H1 (cell line): Measurements from ENCODE around the gene FKBP2. TPM values are rescaled to one million over a fixed set of nuclear protein-coding genes. Genes with fewer than 3 reads are reported as not detected.

Experiments
- EGR1 ChIP-seq: IDR thresholded peaks from 2 replicates; pipeline ENCODE4 v1.6.1; 2011; ENCODE audit warnings: low read depth, low read length, borderline replicate concordance
- EP300 ChIP-seq, 2 experiments: IDR thresholded peaks; 1 replicate in 1 of 2; 2 replicates in 1 of 2; pipeline ENCODE4 v1.6.1; 2011 to 2012; ENCODE audit warnings: low read depth in 2 of 2, low read length in 2 of 2, mild to moderate bottlenecking in 2 of 2, borderline replicate concordance in 1 of 2, inconsistent platforms in 1 of 2, moderate library complexity in 1 of 2
- EZH2 ChIP-seq: fragments of 200-600 bp; sonication (generic); IDR thresholded peaks from 2 replicates; pipeline ENCODE4 v1.7.1; 2012; ENCODE audit warnings: low read depth, mild to moderate bottlenecking, moderate library complexity, low read length, inconsistent platforms; ENCODE audit not compliant: severe bottlenecking
- GTF2F1 ChIP-seq: IDR thresholded peaks from 2 replicates; pipeline ENCODE4 v1.6.1; 2012; ENCODE audit warnings: low read depth, low read length, improper control_type of control experiment, borderline replicate concordance
- HDAC2 ChIP-seq, 2 experiments: fragments of 300-600 bp in 1 of 2; sonication (generic) in 1 of 2; IDR thresholded peaks; 2 replicates each; pipeline ENCODE4 v1.6.1; 2011 to 2012; ENCODE audit warnings: low read depth in 2 of 2, low read length in 2 of 2, mild to moderate bottlenecking in 2 of 2, moderate library complexity in 2 of 2, borderline replicate concordance in 1 of 2, inconsistent platforms in 1 of 2
- HDAC6 ChIP-seq: IDR thresholded peaks from one replicate; pipeline ENCODE4 v1.7.1; 2012; ENCODE audit warnings: low read depth, mild to moderate bottlenecking, inconsistent platforms, low read length, moderate library complexity
- SRF ChIP-seq: IDR thresholded peaks from 2 replicates; pipeline ENCODE4 v1.6.1; 2011; ENCODE audit warnings: mild to moderate bottlenecking, low read depth, low read length, moderate library complexity
- polyA plus RNA-seq, 7 experiments: library from polyadenylated mRNA; depleted of rRNA in 3 of 7; stranded (reverse) in 5 of 7; unstranded in 2 of 7; fragments of >200 nt in 5 of 7; fragments of 200-250 nt in 2 of 7; gene quantifications; 1 replicate in 5 of 7; 2 replicates in 1 of 7; 4 replicates in 1 of 7; pipeline versions ENCODE4 v1.2.1 to v1.2.3, GENCODE V29; 2011 to 2013; ENCODE audit warnings: missing spikeins in 2 of 7, mixed read lengths in 2 of 7
- total RNA-seq: library from RNA; stranded (reverse); fragmentation: NEBNext Ultra II Directional; extraction: Animal tissue kit (Norgen Biotek cat#: 25700); gene quantifications from 2 replicates; pipeline ENCODE4 v1.2.1, GENCODE V29; 2021
- TF ChIP-seq, protein P1 (sequence below): fragments of 300-600 bp; sonication (generic); IDR thresholded peaks from 2 replicates; pipeline ENCODE4 v1.7.1; 2012; ENCODE audit warnings: low read length, moderate library complexity, mild to moderate bottlenecking, inconsistent platforms; ENCODE audit not compliant: insufficient replicate concordance

The FKBP2 gene
- total and polyA plus RNA-seq, 2 of the 8 experiments (the other 6 are each of a cell fraction or from before 2014, with no cell fraction given): 41.7 to 52.5 TPM

DNA sequence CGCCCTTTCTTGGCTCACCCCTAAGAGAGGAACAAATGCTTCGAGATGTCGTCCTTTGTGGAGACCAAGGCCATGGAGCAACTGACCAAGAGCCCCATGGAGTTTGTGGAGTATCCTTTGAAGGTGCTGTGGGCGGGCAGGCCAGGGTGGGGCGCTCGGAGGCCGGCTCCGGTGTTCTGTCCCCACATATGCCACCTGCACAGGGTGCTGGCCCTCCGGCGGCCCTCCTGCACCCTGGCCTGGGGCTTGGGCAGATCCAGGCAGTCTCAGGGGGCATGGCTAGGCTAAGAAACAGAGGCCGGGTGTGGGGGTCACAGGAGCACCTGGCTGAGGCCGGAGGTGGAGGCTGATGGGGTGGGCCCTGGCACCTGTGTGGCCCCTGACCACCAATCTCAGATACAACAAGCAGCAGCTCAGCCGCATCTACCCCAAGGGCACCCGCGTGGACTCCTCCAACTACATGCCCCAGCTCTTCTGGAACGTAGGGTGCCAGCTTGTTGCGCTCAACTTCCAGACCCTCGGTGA lies 20.7 kb downstream of the FKBP2 start (continued):
- TF ChIP-seq, protein P1, sequence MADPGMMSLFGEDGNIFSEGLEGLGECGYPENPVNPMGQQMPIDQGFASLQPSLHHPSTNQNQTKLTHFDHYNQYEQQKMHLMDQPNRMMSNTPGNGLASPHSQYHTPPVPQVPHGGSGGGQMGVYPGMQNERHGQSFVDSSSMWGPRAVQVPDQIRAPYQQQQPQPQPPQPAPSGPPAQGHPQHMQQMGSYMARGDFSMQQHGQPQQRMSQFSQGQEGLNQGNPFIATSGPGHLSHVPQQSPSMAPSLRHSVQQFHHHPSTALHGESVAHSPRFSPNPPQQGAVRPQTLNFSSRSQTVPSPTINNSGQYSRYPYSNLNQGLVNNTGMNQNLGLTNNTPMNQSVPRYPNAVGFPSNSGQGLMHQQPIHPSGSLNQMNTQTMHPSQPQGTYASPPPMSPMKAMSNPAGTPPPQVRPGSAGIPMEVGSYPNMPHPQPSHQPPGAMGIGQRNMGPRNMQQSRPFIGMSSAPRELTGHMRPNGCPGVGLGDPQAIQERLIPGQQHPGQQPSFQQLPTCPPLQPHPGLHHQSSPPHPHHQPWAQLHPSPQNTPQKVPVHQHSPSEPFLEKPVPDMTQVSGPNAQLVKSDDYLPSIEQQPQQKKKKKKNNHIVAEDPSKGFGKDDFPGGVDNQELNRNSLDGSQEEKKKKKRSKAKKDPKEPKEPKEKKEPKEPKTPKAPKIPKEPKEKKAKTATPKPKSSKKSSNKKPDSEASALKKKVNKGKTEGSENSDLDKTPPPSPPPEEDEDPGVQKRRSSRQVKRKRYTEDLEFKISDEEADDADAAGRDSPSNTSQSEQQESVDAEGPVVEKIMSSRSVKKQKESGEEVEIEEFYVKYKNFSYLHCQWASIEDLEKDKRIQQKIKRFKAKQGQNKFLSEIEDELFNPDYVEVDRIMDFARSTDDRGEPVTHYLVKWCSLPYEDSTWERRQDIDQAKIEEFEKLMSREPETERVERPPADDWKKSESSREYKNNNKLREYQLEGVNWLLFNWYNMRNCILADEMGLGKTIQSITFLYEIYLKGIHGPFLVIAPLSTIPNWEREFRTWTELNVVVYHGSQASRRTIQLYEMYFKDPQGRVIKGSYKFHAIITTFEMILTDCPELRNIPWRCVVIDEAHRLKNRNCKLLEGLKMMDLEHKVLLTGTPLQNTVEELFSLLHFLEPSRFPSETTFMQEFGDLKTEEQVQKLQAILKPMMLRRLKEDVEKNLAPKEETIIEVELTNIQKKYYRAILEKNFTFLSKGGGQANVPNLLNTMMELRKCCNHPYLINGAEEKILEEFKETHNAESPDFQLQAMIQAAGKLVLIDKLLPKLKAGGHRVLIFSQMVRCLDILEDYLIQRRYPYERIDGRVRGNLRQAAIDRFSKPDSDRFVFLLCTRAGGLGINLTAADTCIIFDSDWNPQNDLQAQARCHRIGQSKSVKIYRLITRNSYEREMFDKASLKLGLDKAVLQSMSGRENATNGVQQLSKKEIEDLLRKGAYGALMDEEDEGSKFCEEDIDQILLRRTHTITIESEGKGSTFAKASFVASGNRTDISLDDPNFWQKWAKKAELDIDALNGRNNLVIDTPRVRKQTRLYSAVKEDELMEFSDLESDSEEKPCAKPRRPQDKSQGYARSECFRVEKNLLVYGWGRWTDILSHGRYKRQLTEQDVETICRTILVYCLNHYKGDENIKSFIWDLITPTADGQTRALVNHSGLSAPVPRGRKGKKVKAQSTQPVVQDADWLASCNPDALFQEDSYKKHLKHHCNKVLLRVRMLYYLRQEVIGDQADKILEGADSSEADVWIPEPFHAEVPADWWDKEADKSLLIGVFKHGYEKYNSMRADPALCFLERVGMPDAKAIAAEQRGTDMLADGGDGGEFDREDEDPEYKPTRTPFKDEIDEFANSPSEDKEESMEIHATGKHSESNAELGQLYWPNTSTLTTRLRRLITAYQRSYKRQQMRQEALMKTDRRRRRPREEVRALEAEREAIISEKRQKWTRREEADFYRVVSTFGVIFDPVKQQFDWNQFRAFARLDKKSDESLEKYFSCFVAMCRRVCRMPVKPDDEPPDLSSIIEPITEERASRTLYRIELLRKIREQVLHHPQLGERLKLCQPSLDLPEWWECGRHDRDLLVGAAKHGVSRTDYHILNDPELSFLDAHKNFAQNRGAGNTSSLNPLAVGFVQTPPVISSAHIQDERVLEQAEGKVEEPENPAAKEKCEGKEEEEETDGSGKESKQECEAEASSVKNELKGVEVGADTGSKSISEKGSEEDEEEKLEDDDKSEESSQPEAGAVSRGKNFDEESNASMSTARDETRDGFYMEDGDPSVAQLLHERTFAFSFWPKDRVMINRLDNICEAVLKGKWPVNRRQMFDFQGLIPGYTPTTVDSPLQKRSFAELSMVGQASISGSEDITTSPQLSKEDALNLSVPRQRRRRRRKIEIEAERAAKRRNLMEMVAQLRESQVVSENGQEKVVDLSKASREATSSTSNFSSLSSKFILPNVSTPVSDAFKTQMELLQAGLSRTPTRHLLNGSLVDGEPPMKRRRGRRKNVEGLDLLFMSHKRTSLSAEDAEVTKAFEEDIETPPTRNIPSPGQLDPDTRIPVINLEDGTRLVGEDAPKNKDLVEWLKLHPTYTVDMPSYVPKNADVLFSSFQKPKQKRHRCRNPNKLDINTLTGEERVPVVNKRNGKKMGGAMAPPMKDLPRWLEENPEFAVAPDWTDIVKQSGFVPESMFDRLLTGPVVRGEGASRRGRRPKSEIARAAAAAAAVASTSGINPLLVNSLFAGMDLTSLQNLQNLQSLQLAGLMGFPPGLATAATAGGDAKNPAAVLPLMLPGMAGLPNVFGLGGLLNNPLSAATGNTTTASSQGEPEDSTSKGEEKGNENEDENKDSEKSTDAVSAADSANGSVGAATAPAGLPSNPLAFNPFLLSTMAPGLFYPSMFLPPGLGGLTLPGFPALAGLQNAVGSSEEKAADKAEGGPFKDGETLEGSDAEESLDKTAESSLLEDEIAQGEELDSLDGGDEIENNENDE: no peak
- TF ChIP-seq EZH2 (no peak), HDAC2 (IDR thresholded peaks at IDR 0.05; ENCODE audit: borderline replicate concordance in 1 of 2, low read depth in 2 of 2, low read length in 2 of 2) (no peak), EGR1 (no peak), HDAC6 (no peak), GTF2F1 (no peak), SRF (no peak), EP300 (IDR thresholded peaks at IDR 0.05; ENCODE audit: borderline replicate concordance in 1 of 2, low read depth in 2 of 2, low read length in 2 of 2) (no peak)
